ENCODE data around the gene TPRG1L.

Gene TPRG1L

GRCh38 chr1:3673381-3674099 lies 48.7 kb downstream of the TPRG1L start:
- Histone ChIP-seq H3K9me3 (ENCODE audit: low read length) (no peaks in the 10 kb centered on the region), H3K27ac (ENCODE audit: low read depth, low read length) (no peak overlapping the region), H3K4me1 (ENCODE audit: insufficient read depth, low read length) (no peaks in the 10 kb centered on the region), H3K9ac (ENCODE audit: low read length) (no peak overlapping the region), H3K4me3 (ENCODE audit: low read depth in 1 of 2, low read length in 2 of 2) (no peak overlapping the region), H3K36me3 (ENCODE audit: insufficient read depth, low read length) (no peaks in the 10 kb centered on the region), H3K27me3 (ENCODE audit: control insufficient read depth in 1 of 2, insufficient read depth in 2 of 2, low read length in 2 of 2) (peaks cover 0 to 41% of the 10 kb centered on the region in 2 donors)

- no peak overlapping the region for H3K9ac ChIP-seq (ENCODE audit: low read length)
- H3K9me3 ChIP-seq (ENCODE audit: low read length), result no peaks in the 10 kb centered on the region
- H3K4me3 ChIP-seq (ENCODE audit: low read depth in 1 of 2, low read length in 2 of 2), result no peak overlapping the region
- H3K27ac ChIP-seq (ENCODE audit: low read depth, low read length), result no peak overlapping the region
- H3K36me3 ChIP-seq (ENCODE audit: insufficient read depth, low read length), result no peaks in the 10 kb centered on the region
- H3K27me3 ChIP-seq (ENCODE audit: control insufficient read depth in 1 of 2, insufficient read depth in 2 of 2, low read length in 2 of 2), result peaks cover 0 to 39% of the 10 kb centered on the region in 2 donors
- H3K4me1 ChIP-seq (ENCODE audit: insufficient read depth, low read length), result no peaks in the 10 kb centered on the region
These were observed 49.6 kb downstream of the TPRG1L start for GRCh38 chr1:3674100-3675094.

- H3K9me3 ChIP-seq (ENCODE audit: low read length), result no peaks in the 10 kb centered on the region
- no peaks in the 10 kb centered on the region for H3K4me1 ChIP-seq (ENCODE audit: insufficient read depth, low read length)
- H3K36me3 ChIP-seq (ENCODE audit: insufficient read depth, low read length), result no peaks in the 10 kb centered on the region
- H3K27me3 ChIP-seq (ENCODE audit: control insufficient read depth in 1 of 2, insufficient read depth in 2 of 2, low read length in 2 of 2), result peaks cover 0 to 32% of the 10 kb centered on the region in 2 donors
- no peak overlapping the region for H3K4me3 ChIP-seq (ENCODE audit: low read depth in 1 of 2, low read length in 2 of 2)
- no peak overlapping the region for H3K9ac ChIP-seq (ENCODE audit: low read length)
- H3K27ac ChIP-seq (ENCODE audit: low read depth, low read length), result no peak overlapping the region
These were observed 50.6 kb downstream of the TPRG1L start for GRCh38 chr1:3675436-3675835.

GRCh38 chr1:3676581-3677470 lies 52.0 kb downstream of the TPRG1L start:
- Histone ChIP-seq H3K4me3 (ENCODE audit: low read depth in 1 of 2, low read length in 2 of 2) (no peak overlapping the region), H3K36me3 (ENCODE audit: insufficient read depth, low read length) (no peaks in the 10 kb centered on the region), H3K27me3 (ENCODE audit: control insufficient read depth in 1 of 2, insufficient read depth in 2 of 2, low read length in 2 of 2) (peaks cover 0 to 20% of the 10 kb centered on the region in 2 donors), H3K27ac (ENCODE audit: low read depth, low read length) (no peak overlapping the region), H3K9me3 (ENCODE audit: low read length) (no peaks in the 10 kb centered on the region), H3K9ac (ENCODE audit: low read length) (no peak overlapping the region), H3K4me1 (ENCODE audit: insufficient read depth, low read length) (no peaks in the 10 kb centered on the region)

GRCh38 chr1:3677484-3677883 lies 52.7 kb downstream of the TPRG1L start:
- H3K27ac ChIP-seq (ENCODE audit: low read depth, low read length), result no peak overlapping the region
- H3K4me1 ChIP-seq (ENCODE audit: insufficient read depth, low read length), result no peaks in the 10 kb centered on the region
- no peaks in the 10 kb centered on the region for H3K9me3 ChIP-seq (ENCODE audit: low read length)
- H3K27me3 ChIP-seq (ENCODE audit: control insufficient read depth in 1 of 2, insufficient read depth in 2 of 2, low read length in 2 of 2), result peaks cover 0 to 23% of the 10 kb centered on the region in 2 donors
- H3K36me3 ChIP-seq (ENCODE audit: insufficient read depth, low read length), result no peaks in the 10 kb centered on the region
- H3K4me3 ChIP-seq (ENCODE audit: low read depth in 1 of 2, low read length in 2 of 2), result no peak overlapping the region
- no peak overlapping the region for H3K9ac ChIP-seq (ENCODE audit: low read length)

- Histone ChIP-seq H3K36me3 (ENCODE audit: insufficient read depth, low read length) (no peaks in the 10 kb centered on the region), H3K9me3 (ENCODE audit: low read length) (no peaks in the 10 kb centered on the region), H3K4me3 (ENCODE audit: low read depth in 1 of 2, low read length in 2 of 2) (no peak overlapping the region), H3K9ac (ENCODE audit: low read length) (no peak overlapping the region), H3K4me1 (ENCODE audit: insufficient read depth, low read length) (no peaks in the 10 kb centered on the region), H3K27ac (ENCODE audit: low read depth, low read length) (no peak overlapping the region), H3K27me3 (ENCODE audit: control insufficient read depth in 1 of 2, insufficient read depth in 2 of 2, low read length in 2 of 2) (peaks cover 0 to 24% of the 10 kb centered on the region in 2 donors)
These were observed 53.7 kb downstream of the TPRG1L start for GRCh38 chr1:3678361-3679097.

GRCh38 chr1:3679098-3679555 lies 54.3 kb downstream of the TPRG1L start:
- Histone ChIP-seq H3K27ac (ENCODE audit: low read depth, low read length) (no peak overlapping the region), H3K36me3 (ENCODE audit: insufficient read depth, low read length) (no peaks in the 10 kb centered on the region), H3K9ac (ENCODE audit: low read length) (no peak overlapping the region), H3K9me3 (ENCODE audit: low read length) (no peaks in the 10 kb centered on the region), H3K4me3 (ENCODE audit: low read depth in 1 of 2, low read length in 2 of 2) (no peak overlapping the region), H3K27me3 (ENCODE audit: control insufficient read depth in 1 of 2, insufficient read depth in 2 of 2, low read length in 2 of 2) (peaks cover 0 to 28% of the 10 kb centered on the region in 2 donors), H3K4me1 (ENCODE audit: insufficient read depth, low read length) (no peaks in the 10 kb centered on the region)
